Measurements from ENCODE around the gene PTPRG.

- TF ChIP-seq EZH2phosphoT487 (IDR thresholded peaks at IDR 0.05; ENCODE audit: insufficient read depth, low read depth) (no peak), EZH2 (IDR thresholded peaks at IDR 0.05; ENCODE audit: insufficient read depth, poor library complexity, severe bottlenecking) (no peak)
These were observed 141.1 kb downstream of the PTPRG start for GRCh38 chr3:61702453-61702852.

Data from GM23248 (cell line).